Activated CD4-positive, alpha-beta T cell treated with anti-CD3 and anti-CD28 coated beads, Interleukin-2, amount 50 U/mL, for 1 hour (primary cell): ENCODE measurements around the gene VPS35L.
"Not testable (repeated sequence)": the region's sequence is repeated elsewhere in the genome, so short reads cannot be mapped to it uniquely, and the experiment has no call there.

Experiments used
- DNase-seq: peaks from one replicate; pipeline ENCODE4 v3.0.0-alpha.2; 2020

The VPS35L gene

GRCh38 chr16:19715566-19715965 is 160.1 kb downstream of the VPS35L start:
- no peak for DNase-seq

- DNase-seq = no peak
These were observed 160.7 kb downstream of the VPS35L start for GRCh38 chr16:19716183-19716582.

GRCh38 chr16:19716728-19717127 is 161.2 kb downstream of the VPS35L start:
- not testable (repeated sequence) for DNase-seq

DNA sequence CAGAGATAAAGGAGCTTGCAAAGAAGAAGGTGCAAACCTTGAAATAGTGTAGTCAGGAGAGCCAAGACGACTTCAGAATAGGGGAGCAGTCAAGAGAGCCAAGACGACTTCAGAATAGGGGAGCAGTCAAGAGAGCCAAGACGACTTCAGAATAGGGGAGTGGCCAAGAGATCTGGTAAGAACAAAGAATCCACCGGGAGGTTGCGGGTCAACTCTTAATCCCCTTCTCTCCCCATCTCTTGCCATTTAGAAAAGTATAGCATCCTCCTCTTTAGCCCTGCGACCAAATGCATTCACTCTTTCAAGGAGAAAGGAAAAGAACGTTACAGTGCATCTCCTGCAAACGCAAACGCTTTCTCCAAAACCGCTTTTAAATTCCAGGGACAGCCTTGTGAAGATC is 161.8 kb downstream of the VPS35L start:
- no peak for DNase-seq

DNA sequence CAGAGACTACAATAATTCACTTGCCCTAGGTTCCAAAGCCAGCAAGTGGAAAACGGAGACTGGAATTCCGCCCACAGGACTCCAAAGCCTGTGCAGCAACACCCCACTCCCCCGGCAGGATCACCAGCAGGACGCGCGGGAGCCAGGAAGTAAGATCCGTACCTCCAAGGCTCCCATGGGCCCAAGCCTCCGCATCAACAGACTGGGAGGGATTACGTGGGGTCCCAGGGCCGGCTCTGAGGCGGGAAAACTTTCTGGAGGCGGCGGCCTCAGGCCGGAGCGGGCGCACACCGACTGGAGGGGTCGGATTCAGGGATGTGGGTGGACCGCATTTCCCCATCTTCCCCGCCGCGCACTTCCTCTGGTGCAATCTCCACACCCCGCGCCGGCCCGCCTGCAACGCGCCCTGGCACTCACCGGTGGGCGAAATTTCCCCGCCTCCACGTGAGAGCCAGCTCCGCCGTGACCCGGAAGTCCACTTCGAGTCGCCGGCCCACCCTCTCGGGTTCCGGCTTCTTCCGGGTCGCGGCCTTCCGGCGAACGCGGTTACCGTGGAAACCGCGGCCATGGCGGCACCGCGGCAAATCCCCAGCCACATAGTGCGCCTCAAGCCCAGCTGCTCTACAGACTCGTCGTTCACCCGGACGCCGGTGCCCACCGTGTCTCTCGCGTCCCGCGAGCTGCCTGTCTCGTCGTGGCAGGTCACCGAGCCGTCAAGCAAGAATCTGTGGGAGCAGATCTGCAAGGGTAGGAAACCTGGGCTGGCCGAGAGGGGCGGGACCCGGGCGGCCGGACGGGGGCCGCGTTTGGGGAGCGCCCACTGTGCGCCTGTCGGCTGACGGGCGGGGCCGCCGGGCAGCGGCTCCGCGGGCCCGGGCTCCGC is 162.5 kb downstream of the VPS35L start, which contains the start of the genes IQCK and KNOP1:
IQCK (plus strand) TSS at position 531 of the 883 bp plus-strand sequence; CDS start at position 567, 36 bp downstream.
KNOP1 (minus strand) TSS at position 487 of the 883 bp plus-strand sequence. CDS start 3,192 bp downstream, outside the sequence.
- peak; percentile 85 for DNase-seq

- DNase-seq = no peak
These were observed 163.1 kb downstream of the VPS35L start for GRCh38 chr16:19718624-19718965.

DNA sequence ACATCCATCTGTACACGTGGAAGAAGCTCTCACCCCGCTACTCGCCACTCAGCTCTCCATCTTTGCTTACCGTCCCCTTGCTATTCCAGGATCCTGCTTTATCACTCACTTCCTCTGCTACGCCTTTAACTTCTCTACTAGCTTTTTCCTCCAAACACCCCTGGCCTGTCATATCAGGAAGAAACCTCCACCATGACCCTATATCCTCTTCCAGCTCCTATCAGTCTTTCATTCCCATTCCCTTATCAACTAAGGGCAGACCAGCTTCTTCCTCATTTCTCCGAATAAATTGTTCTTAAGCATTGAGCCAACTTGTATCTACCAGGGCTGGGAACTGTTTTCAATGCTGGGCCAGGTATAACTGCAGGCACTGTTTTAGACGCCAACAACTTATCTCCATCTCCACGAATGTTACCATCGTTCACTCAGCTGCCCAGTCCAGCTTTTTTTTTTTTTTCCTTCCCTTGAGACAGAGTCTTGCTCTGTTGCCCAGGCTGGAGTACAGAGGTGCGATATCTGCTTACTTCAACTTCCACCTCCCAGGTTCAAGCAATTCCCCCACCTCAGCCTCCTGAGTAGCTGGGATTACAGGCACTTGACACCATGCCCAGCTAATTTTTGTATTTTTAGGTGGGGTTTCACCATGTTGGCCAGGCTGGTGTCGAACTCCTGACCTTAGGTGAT is 166.9 kb downstream of the VPS35L start:
- no peak for DNase-seq

GRCh38 chr16:19722981-19723380 is 167.5 kb downstream of the VPS35L start:
- DNase-seq = no peak

DNA sequence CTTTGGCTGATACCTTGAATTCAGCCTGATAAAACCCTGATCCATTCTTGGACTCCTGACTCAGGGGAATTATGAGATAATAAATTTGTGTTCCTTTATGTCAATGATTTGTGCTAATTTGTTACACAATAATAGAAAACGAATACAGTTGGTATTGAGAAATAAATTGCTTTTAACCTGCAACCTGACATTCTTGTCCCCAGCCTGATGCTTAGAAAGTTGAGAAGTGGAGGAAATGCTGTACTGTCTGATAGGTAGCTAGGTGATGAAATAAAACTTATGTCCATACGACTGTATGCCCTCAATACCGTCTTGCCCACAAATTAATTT is 173.1 kb downstream of the VPS35L start:
- DNase-seq = no peak

GRCh38 chr16:19733551-19733950 is 178.0 kb downstream of the VPS35L start:
- no peak for DNase-seq

DNA sequence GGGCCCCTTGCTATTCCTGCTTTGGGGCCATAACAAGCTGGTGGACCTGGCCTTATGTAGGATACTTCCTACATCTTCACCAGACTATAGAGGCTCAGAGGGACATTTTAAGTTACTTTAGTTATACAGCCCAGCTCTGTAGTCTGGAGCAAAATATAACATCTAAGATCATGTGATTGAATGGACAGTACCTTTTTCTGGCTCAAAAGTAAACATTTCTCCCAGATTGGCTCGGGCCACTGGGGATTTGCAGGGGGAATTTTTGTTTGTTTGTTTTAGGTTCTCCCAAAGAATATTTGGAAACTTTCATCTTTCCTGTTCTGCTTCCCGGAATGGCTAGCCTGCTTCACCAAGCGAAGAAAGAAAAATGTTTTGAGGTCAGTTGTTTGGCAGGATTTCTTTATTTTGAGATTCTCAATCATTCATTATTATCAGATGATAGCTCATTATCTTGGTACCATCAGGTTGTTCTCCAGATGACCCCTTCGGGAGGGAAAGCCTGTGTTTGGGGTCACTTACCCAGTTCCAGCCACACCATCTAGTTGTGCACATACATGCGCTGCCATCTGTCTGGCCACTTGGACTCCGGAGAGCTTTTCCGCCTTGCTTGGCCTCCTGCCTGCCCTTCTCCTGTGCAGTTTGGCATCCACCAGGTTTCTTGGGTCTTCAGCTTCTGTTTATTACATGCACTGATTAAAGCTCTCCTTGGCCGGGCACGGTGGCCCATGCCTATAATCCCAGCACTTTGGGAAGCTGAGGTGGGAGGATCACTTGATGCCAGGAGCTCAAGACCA is 179.8 kb downstream of the VPS35L start:
- DNase-seq = no peak

GRCh38 chr16:19737306-19738038 is 182.0 kb downstream of the VPS35L start:
- no peak for DNase-seq

DNA sequence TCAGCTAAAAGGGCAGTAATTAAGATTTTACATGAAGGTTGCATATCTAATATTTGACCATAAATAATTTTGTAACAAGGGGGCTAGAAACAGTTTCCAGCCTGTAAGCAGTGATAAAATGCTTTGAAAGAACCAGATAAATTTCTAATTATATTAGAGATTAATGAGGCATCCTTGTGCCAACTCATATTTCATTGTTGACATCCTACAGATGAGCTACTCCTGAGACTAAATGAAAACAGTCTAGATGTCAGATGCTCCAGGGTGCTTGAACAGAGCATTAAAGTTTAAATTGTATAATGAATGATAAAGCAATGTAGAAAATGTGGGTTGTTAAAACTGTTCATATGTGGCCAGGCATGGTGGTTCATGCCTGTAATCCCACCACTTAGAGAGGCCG is 185.9 kb downstream of the VPS35L start:
- DNase-seq = no peak

GRCh38 chr16:19743816-19744159 is 188.3 kb downstream of the VPS35L start:
- DNase-seq = no peak

- DNase-seq = no peak
These were observed 189.2 kb downstream of the VPS35L start for GRCh38 chr16:19744670-19745069.

DNA sequence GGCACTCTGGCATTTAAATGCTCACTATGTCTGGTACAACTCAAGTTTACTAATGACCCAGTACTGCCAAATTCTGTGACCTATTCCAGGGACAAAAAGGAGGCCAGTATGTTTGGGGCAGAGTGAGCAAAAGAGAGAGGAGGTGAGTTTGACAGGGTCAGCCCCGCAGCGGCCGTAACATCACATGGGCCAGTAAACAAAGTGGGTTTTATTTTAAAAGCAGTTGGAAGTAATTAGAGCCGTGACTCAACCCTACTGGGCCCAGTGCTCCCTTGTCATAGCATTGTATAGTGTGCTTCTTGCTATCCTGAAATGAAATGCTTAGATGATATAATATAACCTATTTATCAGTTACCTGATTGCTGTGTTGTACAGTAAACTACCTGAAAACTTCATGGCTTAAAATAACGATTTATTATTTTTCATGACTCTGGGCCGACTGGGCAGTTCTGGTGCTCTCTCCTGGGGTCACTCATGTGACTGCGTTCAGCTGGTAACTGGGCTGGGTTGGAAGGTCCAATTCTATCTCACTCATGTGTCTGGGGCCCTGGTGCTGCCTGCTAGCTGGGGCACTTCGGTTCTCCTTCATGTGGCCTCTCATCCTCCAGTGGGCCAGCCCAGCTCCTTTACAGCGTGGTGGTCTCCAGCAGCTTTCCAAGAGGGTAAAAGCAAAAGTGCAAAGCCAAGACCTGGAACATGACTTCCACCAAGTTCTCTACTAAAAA is 189.9 kb downstream of the VPS35L start:
- no peak for DNase-seq

DNA sequence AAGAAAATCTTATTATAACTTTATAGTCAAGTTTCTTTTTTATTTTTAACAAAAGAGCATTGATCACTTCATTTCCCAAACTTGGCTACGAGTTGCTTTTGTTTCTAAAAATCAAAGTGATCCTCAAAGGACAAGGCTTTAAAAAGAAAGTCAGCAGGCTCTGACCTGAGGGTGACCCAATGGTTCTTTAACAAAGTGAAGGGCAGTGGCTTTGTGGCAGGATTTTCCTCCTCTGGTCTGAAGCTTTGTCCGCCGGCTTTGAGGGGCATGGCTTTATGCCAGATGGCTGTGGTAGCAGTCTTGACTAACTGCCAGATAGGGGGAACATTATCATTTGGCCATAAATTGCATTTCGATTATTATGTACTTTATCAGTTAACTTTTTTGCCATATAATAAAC is 191.1 kb downstream of the VPS35L start:
- DNase-seq = no peak

DNA sequence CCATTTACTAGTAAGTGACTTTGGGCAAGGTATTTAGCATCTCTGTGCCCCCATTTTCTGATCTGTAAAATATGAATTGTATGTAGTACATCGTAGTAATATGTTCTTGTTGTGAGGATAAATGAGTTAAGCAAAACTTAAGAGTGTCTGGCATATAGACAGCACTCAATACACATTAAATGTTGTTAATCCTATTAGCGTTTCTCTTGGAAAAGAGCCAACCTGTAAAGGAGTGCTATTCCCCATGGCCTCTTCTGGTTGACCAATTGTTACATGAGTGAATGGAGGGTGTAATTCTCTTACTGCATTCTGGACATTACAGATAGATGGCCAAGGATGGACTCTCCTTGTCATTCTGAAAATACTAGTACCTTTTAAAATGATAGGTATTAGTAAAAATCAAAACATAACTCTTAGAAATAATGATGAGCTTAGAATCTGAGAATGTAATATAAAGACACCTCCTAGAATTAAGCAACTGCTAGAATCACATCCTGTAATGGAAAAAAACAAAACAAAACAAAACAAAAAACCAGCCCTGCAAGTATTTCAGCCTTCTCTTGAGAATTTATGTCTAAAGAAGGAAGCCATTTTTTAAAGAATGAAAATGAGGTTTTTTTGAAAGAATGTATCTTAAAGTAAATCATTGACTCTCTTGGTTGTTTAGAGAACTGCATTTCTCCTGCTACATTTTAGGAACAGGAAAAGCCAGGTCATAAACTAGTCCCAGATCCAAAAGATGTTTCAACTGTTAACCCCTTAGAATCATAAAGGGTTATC is 193.1 kb downstream of the VPS35L start:
- no peak for DNase-seq

GRCh38 chr16:19749571-19750080 is 194.1 kb downstream of the VPS35L start:
- no peak for DNase-seq
